ENCODE results near the gene CHI3L1. TPM values are rescaled to one million over a fixed set of nuclear protein-coding genes. Genes with fewer than 3 reads are reported as not detected.

Gene CHI3L1
- total and polyA plus RNA-seq, 10 of the 15 experiments (the other 5 are each of a cell fraction or from before 2014, with no cell fraction given), result 0.10 to 1.7 (median 0.39) TPM

DNA sequence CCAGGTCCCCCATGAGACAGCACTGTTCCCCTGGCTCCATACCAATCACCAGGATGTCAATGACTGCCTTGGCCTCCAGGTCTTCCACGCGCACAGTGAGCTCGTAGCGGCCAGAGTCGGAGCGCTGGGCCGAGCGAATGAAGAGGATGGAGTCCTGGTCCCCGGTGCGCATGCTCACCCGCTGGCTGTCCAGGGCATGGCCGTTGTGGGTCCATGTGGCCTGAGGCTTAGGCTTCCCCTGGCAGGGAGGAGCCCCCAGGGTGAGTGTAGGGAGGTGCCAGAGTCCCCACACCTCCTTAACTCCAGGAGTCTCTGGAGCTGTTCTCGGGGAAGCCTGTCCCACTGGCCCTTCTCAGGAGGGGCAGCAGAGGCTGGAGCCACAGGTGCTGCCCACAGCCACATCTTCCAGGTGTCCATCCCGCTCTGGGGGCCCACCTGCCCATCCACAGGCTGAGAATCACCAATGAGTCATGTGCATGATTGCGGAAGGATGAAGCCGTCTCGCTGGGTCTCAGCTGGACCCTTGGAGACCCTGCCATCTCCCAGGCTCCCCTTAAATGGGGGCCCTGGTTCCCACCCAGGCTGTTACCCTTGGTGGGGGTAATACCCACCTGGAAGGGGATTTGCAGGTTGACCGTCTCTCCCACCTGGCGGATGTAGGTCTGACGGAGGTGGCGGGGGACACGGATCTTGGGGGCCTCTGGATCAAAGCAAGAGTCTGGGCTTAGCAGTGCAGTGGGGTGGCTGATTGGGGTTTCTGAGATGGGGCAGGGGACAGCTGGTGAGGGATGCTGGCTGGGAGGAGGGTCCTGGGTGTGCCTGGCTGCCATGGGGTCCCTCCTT, 14.9 kb downstream of the CHI3L1 start (continued):
- no peak for TF ChIP-seq POLR2AphosphoS2 (IDR thresholded peaks at IDR 0.05; ENCODE audit: low read depth, low read length)

DNA sequence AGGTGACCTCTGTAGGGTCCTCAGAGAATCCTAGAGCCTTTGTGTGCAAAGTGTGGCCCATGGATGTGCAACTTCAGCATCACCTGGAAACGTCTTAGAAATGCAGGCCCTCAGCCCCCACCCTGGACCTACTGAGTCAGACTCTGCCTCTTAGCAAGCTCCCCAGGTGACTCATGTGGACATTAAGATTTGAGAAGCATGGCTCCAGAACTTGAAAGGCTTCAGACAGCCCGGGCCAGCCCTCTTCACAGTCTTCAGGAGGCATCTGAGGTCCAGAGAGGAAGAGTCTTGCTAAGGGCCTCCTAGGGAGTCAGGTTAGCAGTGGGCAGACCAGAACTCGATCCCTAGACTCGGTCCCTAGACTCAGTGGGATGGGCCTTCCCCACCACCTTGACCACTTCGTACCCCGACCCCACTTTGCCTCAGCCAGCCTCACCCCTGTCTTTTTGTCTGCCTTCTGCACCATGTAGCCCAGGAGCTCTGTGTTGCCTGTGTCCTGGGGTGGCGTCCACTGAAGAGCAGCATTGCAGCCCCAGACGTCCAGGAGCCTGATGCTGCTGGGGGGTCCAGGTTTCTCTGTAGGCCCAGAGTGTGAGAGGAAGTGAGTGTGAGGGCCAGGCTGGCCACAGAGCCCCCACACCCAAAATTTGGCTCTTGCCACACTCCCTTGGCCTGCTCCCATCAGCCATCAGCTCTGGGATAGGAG, 15.7 kb downstream of the CHI3L1 start:
- RAD21 ChIA-PET (ENCODE audit: unreplicated experiment), result interaction anchor here (3.1 to 4.5 kb wide), 3 partner anchors 45 to 131 kb away, joined by 13 to 35 read pairs (median 17); no protein-coding TSS in a partner anchor
- SMC1A ChIA-PET (ENCODE audit: uncharacterized antibody, unreplicated experiment), result interaction anchor here (0.9 to 3.6 kb wide), 3 partner anchors 45 to 131 kb away, joined by 4 to 24 read pairs (median 6); no protein-coding TSS in a partner anchor
- H3K9me3 ChIP-seq (replicated peaks; ENCODE audit: control insufficient read depth, insufficient read depth, low read length), result no peaks in the 10 kb centered on the region
- FAIRE-seq (no peak), DNase-seq (ENCODE audit: low read depth, low spot score) (no peak), ATAC-seq (no peak)
- H3K27ac ChIP-seq (ENCODE audit: control insufficient read depth, insufficient read depth), result no peak overlapping the region
- BruUV-seq (replicated peaks), result no TSS peak
- H4K20me1 ChIP-seq (ENCODE audit: control insufficient read depth, insufficient read depth), result no peaks in the 10 kb centered on the region
- H3K9ac ChIP-seq (ENCODE audit: control insufficient read depth, insufficient read depth, low read length), result no peak overlapping the region
- intact Hi-C loops (cut with micrococcal nuclease; ENCODE audit: unreplicated experiment) (loop anchor here (5.0 kb wide), 2 partner anchors 53 to 97 kb away; no protein-coding TSS in a partner anchor), in situ Hi-C loops (cut with MboI) (no loop called here)
- TF ChIP-seq, protein P1, sequence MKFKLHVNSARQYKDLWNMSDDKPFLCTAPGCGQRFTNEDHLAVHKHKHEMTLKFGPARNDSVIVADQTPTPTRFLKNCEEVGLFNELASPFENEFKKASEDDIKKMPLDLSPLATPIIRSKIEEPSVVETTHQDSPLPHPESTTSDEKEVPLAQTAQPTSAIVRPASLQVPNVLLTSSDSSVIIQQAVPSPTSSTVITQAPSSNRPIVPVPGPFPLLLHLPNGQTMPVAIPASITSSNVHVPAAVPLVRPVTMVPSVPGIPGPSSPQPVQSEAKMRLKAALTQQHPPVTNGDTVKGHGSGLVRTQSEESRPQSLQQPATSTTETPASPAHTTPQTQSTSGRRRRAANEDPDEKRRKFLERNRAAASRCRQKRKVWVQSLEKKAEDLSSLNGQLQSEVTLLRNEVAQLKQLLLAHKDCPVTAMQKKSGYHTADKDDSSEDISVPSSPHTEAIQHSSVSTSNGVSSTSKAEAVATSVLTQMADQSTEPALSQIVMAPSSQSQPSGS (IDR thresholded peaks at IDR 0.05; ENCODE audit: low read length), result no peak
- TF ChIP-seq CEBPB (IDR thresholded peaks at IDR 0.05; ENCODE audit: borderline replicate concordance in 1 of 2, low read depth in 2 of 2, low read length in 2 of 2) (no peak), RB1 (IDR thresholded peaks at IDR 0.05; ENCODE audit: borderline replicate concordance) (no peak), ZZZ3 (IDR thresholded peaks at IDR 0.05; ENCODE audit: control insufficient read depth, insufficient read length, low read depth) (no peak)
- TF ChIP-seq, protein P2, sequence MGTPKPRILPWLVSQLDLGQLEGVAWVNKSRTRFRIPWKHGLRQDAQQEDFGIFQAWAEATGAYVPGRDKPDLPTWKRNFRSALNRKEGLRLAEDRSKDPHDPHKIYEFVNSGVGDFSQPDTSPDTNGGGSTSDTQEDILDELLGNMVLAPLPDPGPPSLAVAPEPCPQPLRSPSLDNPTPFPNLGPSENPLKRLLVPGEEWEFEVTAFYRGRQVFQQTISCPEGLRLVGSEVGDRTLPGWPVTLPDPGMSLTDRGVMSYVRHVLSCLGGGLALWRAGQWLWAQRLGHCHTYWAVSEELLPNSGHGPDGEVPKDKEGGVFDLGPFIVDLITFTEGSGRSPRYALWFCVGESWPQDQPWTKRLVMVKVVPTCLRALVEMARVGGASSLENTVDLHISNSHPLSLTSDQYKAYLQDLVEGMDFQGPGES (IDR thresholded peaks at IDR 0.05), result no peak
- H3K79me2 ChIP-seq (ENCODE audit: control insufficient read depth, insufficient read depth, low read length), result no peaks in the 10 kb centered on the region
- WGBS (ENCODE audit: insufficient coverage, insufficient replicate concordance, low lambda C conversion rate, missing lambda C conversion rate), result 2% methylated on average over 8 of the region's 8 CpGs
- peaks cover 4% of the 10 kb centered on the region; the same call in 1 of the 2 replicates for H3K4me1 ChIP-seq (ENCODE audit: control insufficient read depth, insufficient read depth, low read length)
- H3K27me3 ChIP-seq (replicated peaks in 1 of 2; ENCODE audit: control insufficient read depth in 2 of 2, insufficient read depth in 2 of 2, low read length in 1 of 2), result no peaks in the 10 kb centered on the region; a peak in 2 of 4 replicates
- H2AFZ ChIP-seq (ENCODE audit: control insufficient read depth, low read depth, low read length), result no peak overlapping the region
- POLR2A ChIA-PET, result no interaction called here
- no peak overlapping the region for H3K4me3 ChIP-seq
- H3K36me3 ChIP-seq (ENCODE audit: control insufficient read depth in 2 of 2, insufficient read depth in 2 of 2, low read length in 1 of 2), result no peaks in the 10 kb centered on the region
- CTCF ChIA-PET, result interaction anchor here (1.0 to 8.0 kb wide), 9 partner anchors 8 to 143 kb away, joined by 3 to 114 read pairs (median 15); no protein-coding TSS in a partner anchor
- H3K4me2 ChIP-seq (ENCODE audit: control insufficient read depth, insufficient read depth), result no peak overlapping the region

Measured in GM12878 (cell line).